Spleen (tissue), 11 donors: ENCODE data around the gene MRPS22. TPM values are rescaled to one million over a fixed set of nuclear protein-coding genes. Genes with fewer than 3 reads are reported as not detected.

Experiments
- DNase-seq: peaks from one replicate; pipeline ENCODE4 v3.0.0-alpha.2; 2020
- H3K27ac ChIP-seq, 8 donors: fragments of 200-600 bp; sonication (generic) in 7 of 8; 1 replicate in 4 of 8; 2 replicates in 4 of 8; pipeline versions ENCODE4 v1.5.0 to v1.8.0; 2016 to 2021; ENCODE audit warnings: inconsistent platforms in 4 of 8, mild to moderate bottlenecking in 4 of 8, moderate library complexity in 1 of 8
- H3K27me3 ChIP-seq, 7 donors: fragments of 200-600 bp; sonication (generic) in 6 of 7; replicated peaks in 1 of 7; 1 replicate in 4 of 7; 2 replicates in 3 of 7; pipeline versions ENCODE4 v1.5.0 to v1.8.0; 2016 to 2021; ENCODE audit warnings: inconsistent platforms in 3 of 7, mild to moderate bottlenecking in 1 of 7
- H3K36me3 ChIP-seq, 6 donors: fragments of 200-600 bp; sonication (generic) in 5 of 6; 1 replicate in 4 of 6; 2 replicates in 2 of 6; pipeline versions ENCODE4 v1.5.0 to v1.8.0; 2016 to 2021; ENCODE audit warnings: inconsistent platforms in 2 of 6
- H3K4me1 ChIP-seq, 6 donors: fragments of 200-600 bp; sonication (generic) in 5 of 6; 1 replicate in 3 of 6; 2 replicates in 3 of 6; pipeline versions ENCODE4 v1.5.0 to v1.8.0; 2016 to 2021; ENCODE audit warnings: inconsistent platforms in 3 of 6
- H3K4me3 ChIP-seq, 8 donors: fragments of 200-600 bp; sonication (generic) in 7 of 8; 1 replicate in 4 of 8; 2 replicates in 4 of 8; pipeline versions ENCODE4 v1.5.0 to v1.8.0; 2016 to 2021; ENCODE audit warnings: inconsistent platforms in 4 of 8, mild to moderate bottlenecking in 4 of 8, moderate library complexity in 2 of 8
- H3K9me3 ChIP-seq, 8 donors: fragments of 200-600 bp; sonication (generic) in 7 of 8; 1 replicate in 4 of 8; 2 replicates in 4 of 8; pipeline versions ENCODE4 v1.5.0 to v1.8.0; 2016 to 2021; ENCODE audit warnings: inconsistent platforms in 4 of 8
- CTCF ChIP-seq, 11 experiments: fragments of 200-600 bp in 7 of 11; fragments of 450-650 bp in 4 of 11; sonication (generic) in 4 of 11; IDR thresholded peaks in 8 of 11; conservative IDR thresholded peaks in 3 of 11; 1 replicate in 7 of 11; 2 replicates in 4 of 11; pipeline versions ENCODE4 v1.4.0 to v1.8.0; 2016 to 2021; ENCODE audit warnings: antibody characterized with exemption in 11 of 11, inconsistent platforms in 4 of 11, mild to moderate bottlenecking in 1 of 11
- POLR2A ChIP-seq, 3 donors: fragments of 450-650 bp; IDR thresholded peaks; one replicate each; pipeline ENCODE4 v1.5.1; 2017; ENCODE audit warnings: antibody characterized with exemption in 3 of 3, mild to moderate bottlenecking in 1 of 3
- POLR2AphosphoS5 ChIP-seq, 3 donors: sonication (generic); formaldehyde crosslinking; IDR thresholded peaks; one replicate each; pipeline ENCODE4 v1.5.1; 2017; ENCODE audit warnings: antibody characterized with exemption in 3 of 3
- WGBS, 5 donors: extraction: QIAGEN DNeasy Blood & Tissue Kit in 3 of 5; methylation state at CpG; one replicate each; pipeline versions ENCODE4 v1.1.5 to v1.1.7; 2013 to 2018; 5-methylcytosine and 5-hydroxymethylcytosine counted together
- intact Hi-C: fragments of 100-400 bp; cut with DNase I; formaldehyde crosslinking; loops from one replicate; pipeline ENCODE4 v1.15.0; 2023; ENCODE audit warnings: low total_unique reads
- polyA plus RNA-seq, 3 donors: library from polyadenylated mRNA; stranded (reverse); fragments of 200-250 nt; gene quantifications; one replicate each; pipeline ENCODE4 v1.2.1, GENCODE V29; 2013
- total RNA-seq, 7 donors: library from RNA; depleted of rRNA in 3 of 7; stranded (reverse); fragments of >200 nt in 3 of 7; fragmentation: NEBNext Ultra II Directional in 4 of 7; extraction: Animal tissue kit (Norgen Biotek cat#: 25700) in 4 of 7; gene quantifications; one replicate each; pipeline versions ENCODE4 v1.1.0 to v1.2.1, GENCODE V29; 2016 to 2021
- donor health status: healthy with polysubstance abuse.
- donor health status: DM: no; HTN: no; CAD: no; lungs with moderate emphysema.
- donor health status: DM: no; HTN: no; CAD: no.
- donor health status: Bipolar disorder and iron deficiency.
- donor health status: healthy.
- donor health status: DM: no; HTN: no; CAD: no.
- donor health status: DM: yes; HTN: yes; CAD: no.

Gene MRPS22
- total and polyA plus RNA-seq, 10 donors: 24.8 to 53.2 (median 30.9) TPM

GRCh38 chr3:139307601-139308555 is 35.9 kb upstream of the MRPS22 start:
- WGBS, 5 donors: 87 to 98% (median 89%) methylated on average over 5 to 6 of the region's 6 CpGs
- no peak overlapping the region for H3K4me3 ChIP-seq
- H3K4me1 ChIP-seq: peaks cover 0 to 9% (median 0%) of the 10 kb centered on the region in 6 donors
- DNase-seq: no peak
- H3K36me3 ChIP-seq: no peaks in the 10 kb centered on the region
- no peaks in the 10 kb centered on the region for H3K9me3 ChIP-seq
- no peak overlapping the region for H3K27ac ChIP-seq
- TF ChIP-seq CTCF (IDR thresholded peaks at IDR 0.05 in 8 of 11, conservative IDR thresholded peaks at IDR 0.05 in 3 of 11) (no peak), POLR2A (IDR thresholded peaks at IDR 0.05) (no peak), POLR2AphosphoS5 (IDR thresholded peaks at IDR 0.05) (no peak)
- intact Hi-C loops: no loop called here
- no peaks in the 10 kb centered on the region for H3K27me3 ChIP-seq

GRCh38 chr3:139308560-139308959 is 35.3 kb upstream of the MRPS22 start:
- no peaks in the 10 kb centered on the region for H3K36me3 ChIP-seq
- H3K27ac ChIP-seq: no peak overlapping the region
- TF ChIP-seq POLR2A (IDR thresholded peaks at IDR 0.05): no peak
- no peak for TF ChIP-seq POLR2AphosphoS5 (IDR thresholded peaks at IDR 0.05)
- no peak for TF ChIP-seq CTCF (IDR thresholded peaks at IDR 0.05 in 8 of 11, conservative IDR thresholded peaks at IDR 0.05 in 3 of 11)
- no peak for DNase-seq
- H3K9me3 ChIP-seq: no peaks in the 10 kb centered on the region
- WGBS, 5 donors: 39 to 51% (median 46%) methylated on average over 4 of the region's 4 CpGs
- intact Hi-C loops: no loop called here
- H3K27me3 ChIP-seq: no peaks in the 10 kb centered on the region
- H3K4me1 ChIP-seq: peaks cover 0 to 9% (median 0%) of the 10 kb centered on the region in 6 donors
- H3K4me3 ChIP-seq: no peak overlapping the region

- 35 to 48% (median 42%) methylated on average over 2 of the region's 2 CpGs for WGBS, 5 donors
- no peak overlapping the region for H3K4me3 ChIP-seq
- intact Hi-C loops: no loop called here
- TF ChIP-seq CTCF (IDR thresholded peaks at IDR 0.05 in 8 of 11, conservative IDR thresholded peaks at IDR 0.05 in 3 of 11): no peak
- no peak for TF ChIP-seq POLR2AphosphoS5 (IDR thresholded peaks at IDR 0.05)
- no peak for TF ChIP-seq POLR2A (IDR thresholded peaks at IDR 0.05)
- H3K27me3 ChIP-seq: peaks cover 0 to 4% (median 0%) of the 10 kb centered on the region in 7 donors
- H3K9me3 ChIP-seq: no peaks in the 10 kb centered on the region
- H3K4me1 ChIP-seq: peaks cover 0 to 9% (median 0%) of the 10 kb centered on the region in 6 donors
- H3K36me3 ChIP-seq: no peaks in the 10 kb centered on the region
- no peak overlapping the region for H3K27ac ChIP-seq
- DNase-seq: no peak
Observed at GRCh38 chr3:139309061-139309591, 34.7 kb upstream of the MRPS22 start.

- Histone ChIP-seq H3K27me3 (peaks cover 0 to 6% (median 0%) of the 10 kb centered on the region in 7 donors), H3K4me3 (no peak overlapping the region), H3K9me3 (no peaks in the 10 kb centered on the region), H3K4me1 (peaks cover 0 to 9% (median 0%) of the 10 kb centered on the region in 6 donors), H3K27ac (no peak overlapping the region), H3K36me3 (no peaks in the 10 kb centered on the region)
- no peak for DNase-seq
- TF ChIP-seq CTCF (IDR thresholded peaks at IDR 0.05 in 8 of 11, conservative IDR thresholded peaks at IDR 0.05 in 3 of 11) (no peak), POLR2A (IDR thresholded peaks at IDR 0.05) (no peak), POLR2AphosphoS5 (IDR thresholded peaks at IDR 0.05) (no peak)
- 69 to 77% (median 74%) methylated on average over 4 of the region's 4 CpGs for WGBS, 5 donors
- intact Hi-C loops: no loop called here
Observed at GRCh38 chr3:139309880-139310279, 33.9 kb upstream of the MRPS22 start.
